Suprapubic skin (tissue), 3 donors: ENCODE data around the gene CENPS.

Experiments used
- CTCF ChIP-seq, 2 donors: fragments of 200-600 bp in 1 of 2; fragments of 450-650 bp in 1 of 2; sonication (generic) in 1 of 2; IDR thresholded peaks; one replicate each; pipeline ENCODE4 v1.5.1; 2016 to 2019; ENCODE audit warnings: antibody characterized with exemption in 2 of 2, mild to moderate bottlenecking in 1 of 2, moderate library complexity in 1 of 2
- POLR2A ChIP-seq, 2 donors: fragments of 450-650 bp; IDR thresholded peaks; one replicate each; pipeline ENCODE4 v1.6.1; 2017; ENCODE audit warnings: antibody characterized with exemption in 2 of 2, mild to moderate bottlenecking in 2 of 2, moderate library complexity in 2 of 2

GRCh38 chr1:10386761-10387676 lies 43.2 kb upstream of the CENPS start:
- TF ChIP-seq CTCF (IDR thresholded peaks at IDR 0.05) (no peak), POLR2A (IDR thresholded peaks at IDR 0.05) (no peak)
